K562 (cell line): Measurements from ENCODE around the gene NKIRAS1. TPM values are rescaled to one million over a fixed set of nuclear protein-coding genes. Genes with fewer than 3 reads are reported as not detected.
A peak's percentile ranks its signal among the peaks of the same experiment; 100 is the strongest.

ENCODE experiments used
- ARID3A ChIP-seq: IDR thresholded peaks from 2 replicates; pipeline ENCODE4 v1.6.1; 2012; ENCODE audit warnings: low read depth, low read length, improper control_type of control experiment, borderline replicate concordance
- CBX2 ChIP-seq: fragments of 200-600 bp; sonication (generic); IDR thresholded peaks from one replicate; pipeline ENCODE4 v1.6.1; 2012; ENCODE audit warnings: mild to moderate bottlenecking, low read length, inconsistent platforms; ENCODE audit not compliant: insufficient read depth, poor library complexity, severe bottlenecking
- CC2D1A ChIP-seq: fragments of 450-650 bp; IDR thresholded peaks from 2 replicates; pipeline ENCODE4 v1.6.1; 2017; ENCODE audit warnings: mild to moderate bottlenecking
- DEAF1 ChIP-seq: fragments of 450-650 bp; formaldehyde crosslinking; IDR thresholded peaks from 2 replicates; pipeline ENCODE4 v1.4.0; 2020; ENCODE audit warnings: mild to moderate bottlenecking, moderate library complexity
- EP400 ChIP-seq: fragments of 450-650 bp; IDR thresholded peaks from 2 replicates; pipeline ENCODE4 v1.6.1; 2017; ENCODE audit warnings: antibody characterized with exemption, mild to moderate bottlenecking, moderate library complexity
- HEY1 ChIP-seq: fragments of 250-450 bp; sonication (Bioruptor Pico); IDR thresholded peaks from 2 replicates; pipeline ENCODE4 v1.5.0; 2020; ENCODE audit warnings: mild to moderate bottlenecking, moderate library complexity, borderline replicate concordance
- KLF16 ChIP-seq: IDR thresholded peaks from 2 replicates; pipeline ENCODE4 v1.6.1; 2016; ENCODE audit warnings: antibody characterized with exemption
- PKNOX1 ChIP-seq: fragments of 450-650 bp; IDR thresholded peaks from 2 replicates; pipeline ENCODE4 v1.6.1; 2016
- POLR2H ChIP-seq: IDR thresholded peaks from 2 replicates; pipeline ENCODE4 v1.6.1; 2016; ENCODE audit warnings: missing genetic modification characterization, low read depth, mild to moderate bottlenecking, control low read depth, missing compliant biosample characterization, moderate library complexity
- PRPF4 ChIP-seq: fragments of 200-400 bp; formaldehyde crosslinking; IDR thresholded peaks from one replicate; pipeline ENCODE4 v1.6.1; 2017; ENCODE audit warnings: low read length, low read depth, mild to moderate bottlenecking; ENCODE audit not compliant: insufficient read depth, poor library complexity, severe bottlenecking
- RBFOX2 ChIP-seq: fragments of 200-400 bp; formaldehyde crosslinking; IDR thresholded peaks from 2 replicates; pipeline ENCODE4 v1.6.1; 2017; ENCODE audit warnings: low read depth, mild to moderate bottlenecking, low read length, moderate library complexity
- RBM17 ChIP-seq: fragments of 200-400 bp; formaldehyde crosslinking; IDR thresholded peaks from 2 replicates; pipeline ENCODE4 v1.6.1; 2017; ENCODE audit warnings: low read depth, mild to moderate bottlenecking, low read length, borderline replicate concordance
- SFPQ ChIP-seq: fragments of 200-400 bp; formaldehyde crosslinking; IDR thresholded peaks from 2 replicates; pipeline ENCODE4 v1.6.1; 2017; ENCODE audit warnings: mild to moderate bottlenecking, low read depth, low read length, moderate library complexity
- SIN3A ChIP-seq, 2 experiments: fragments of 150-350 bp in 1 of 2; IDR thresholded peaks; 2 replicates each; pipeline ENCODE4 v1.6.1; 2011 to 2016; ENCODE audit warnings: borderline replicate concordance in 2 of 2, low read depth in 2 of 2, low read length in 2 of 2, mild to moderate bottlenecking in 2 of 2, moderate library complexity in 2 of 2; ENCODE audit not compliant: control insufficient read depth in 1 of 2
- TEAD1 ChIP-seq, 2 experiments: fragments of 450-650 bp in 1 of 2; sonication (generic) in 1 of 2; formaldehyde crosslinking; IDR thresholded peaks; 2 replicates each; pipeline versions ENCODE4 v1.4.0 to v1.8.0; 2020 to 2022; ENCODE audit warnings: mild to moderate bottlenecking in 2 of 2, missing genetic modification reagents in 1 of 2
- THAP7 ChIP-seq: fragments of 250-450 bp; sonication (Bioruptor Pico); IDR thresholded peaks from 2 replicates; pipeline ENCODE4 v1.5.0; 2021
- ZNF121 ChIP-seq: sonication (generic); formaldehyde crosslinking; conservative IDR thresholded peaks from 2 replicates; pipeline ENCODE4 v1.8.0; 2022; ENCODE audit warnings: missing genetic modification reagents
- ZZZ3 ChIP-seq: fragments of 450-650 bp; IDR thresholded peaks from 2 replicates; pipeline ENCODE4 v1.6.1; 2016; ENCODE audit warnings: antibody characterized with exemption, mild to moderate bottlenecking, moderate library complexity
- polyA plus RNA-seq, 8 experiments: library from polyadenylated mRNA; depleted of rRNA in 4 of 8; stranded (reverse) in 5 of 8; unstranded in 3 of 8; fragments of >200 nt; fragmentation: Nextera tagmentation in 2 of 8; fragmentation: Illumina TruSeq in 1 of 8; extraction: Ambion mirVana in 2 of 8; extraction: Trizol in 1 of 8; gene quantifications; 2 replicates each; pipeline versions ENCODE4 v1.2.1 to v1.2.3, GENCODE V29; 2011 to 2014; ENCODE audit warnings: inconsistent platforms in 1 of 8, missing spikeins in 1 of 8
- total RNA-seq, 7 experiments: library from RNA; depleted of rRNA in 6 of 7; stranded (reverse); fragments of >200 nt in 6 of 7; fragmentation: Illumina TruSeq in 2 of 7; extraction: Trizol in 2 of 7; gene quantifications; 2 replicates each; pipeline versions ENCODE4 v1.2.1 to v1.2.3, GENCODE V29; 2011 to 2021; ENCODE audit warnings: low replicate concordance in 1 of 7

Gene NKIRAS1
- total and polyA plus RNA-seq, 9 of the 15 experiments (the other 6 are each of a cell fraction or from before 2014, with no cell fraction given), result 5.1 to 10.3 (median 6.3) TPM

- peak; percentile 79 for TF ChIP-seq DEAF1 (CRISPR knock-in tag)
- TF ChIP-seq RBFOX2, result no peak
- 0 out of 2 replicates have a peak, but pooled peaks have one; percentile 4 for TF ChIP-seq SFPQ
- 0 out of 4 replicates have a peak, but pooled peaks of 1 of the 2 experiments have one; percentile 59 for TF ChIP-seq TEAD1 (CRISPR knock-in tag; IDR thresholded peaks at IDR 0.05)
- TF ChIP-seq POLR2H (tag), result no peak
- 0 out of 2 replicates have a peak, but pooled peaks have one; percentile 43 for TF ChIP-seq ARID3A
- TF ChIP-seq KLF16, result peak; percentile 18; the same call in 1 of the 2 replicates
- 0 out of 2 replicates have a peak, but pooled peaks have one; percentile 9 for TF ChIP-seq EP400
- TF ChIP-seq SIN3A (IDR thresholded peaks at IDR 0.05; ENCODE audit: borderline replicate concordance in 2 of 2, control insufficient read depth in 1 of 2, low read depth in 2 of 2, low read length in 2 of 2), result no peak
- TF ChIP-seq HEY1 (CRISPR knock-in tag), result no peak
- TF ChIP-seq ZZZ3, result 0 out of 2 replicates have a peak, but pooled peaks have one; percentile 19
- no peak for TF ChIP-seq PKNOX1
- no peak for TF ChIP-seq PRPF4
- TF ChIP-seq RBM17, result no peak
- no peak for TF ChIP-seq ZNF121 (CRISPR knock-in tag)
- TF ChIP-seq CBX2, result no peak
- no peak for TF ChIP-seq THAP7 (CRISPR knock-in tag)
- 0 out of 2 replicates have a peak, but pooled peaks have one; percentile 30 for TF ChIP-seq CC2D1A
Observed at GRCh38 chr3:23888617-23889228, 28.1 kb downstream of the NKIRAS1 start (continued).
